ENCODE measurements around the gene SHC4. TPM values are rescaled to one million over a fixed set of nuclear protein-coding genes. Genes with fewer than 3 reads are reported as not detected.
"Not testable (repeated sequence)": the region's sequence is repeated elsewhere in the genome, so short reads cannot be mapped to it uniquely, and the experiment has no call there.

Gene SHC4
- polyA plus RNA-seq, 3 donors = 0.09 TPM; not detected in 2

DNA sequence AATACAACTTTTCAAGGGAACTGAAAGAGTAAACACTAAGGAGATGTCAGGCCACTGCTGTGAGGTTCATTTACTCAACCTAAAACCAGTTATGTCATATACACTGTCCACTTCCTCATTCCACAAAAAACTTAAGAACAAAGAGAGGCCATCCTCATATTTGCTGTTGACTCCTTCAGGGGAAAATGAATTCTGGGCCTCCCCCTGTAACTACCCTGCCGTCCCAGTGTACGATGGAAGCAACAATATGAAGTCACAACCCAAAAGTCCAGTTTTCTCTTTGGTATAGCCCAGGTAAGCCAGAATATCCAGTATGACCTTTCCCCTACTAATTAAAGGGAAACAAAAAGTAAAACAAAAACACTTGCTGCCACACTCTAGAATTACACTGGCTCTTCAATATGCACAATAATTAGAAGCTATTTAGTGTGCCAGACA is 169.0 kb downstream of the SHC4 start:
- WGBS (ENCODE audit: insufficient coverage) = 67% methylated on average over 2 of the region's 2 CpGs
- H3K4me1 Mint-ChIP-seq = peaks cover 16% of the 10 kb centered on the region
- H3K27ac ChIP-seq (ENCODE audit: low read depth in 1 of 2, low read length in 2 of 2) = peak overlapping the region; percentile 72 to 99
- peaks cover 16 to 29% of the 10 kb centered on the region in 2 donors for H3K36me3 ChIP-seq (replicated peaks in 1 of 2; ENCODE audit: control insufficient read depth in 1 of 2, insufficient read depth in 2 of 2, low read length in 2 of 2)
- H4K20me1 ChIP-seq (ENCODE audit: insufficient read depth, low read length) = no peaks in the 10 kb centered on the region
- no peaks in the 10 kb centered on the region for H3K9me3 Mint-ChIP-seq
- H3K79me2 ChIP-seq (ENCODE audit: insufficient read depth, low read length) = peaks cover 6% of the 10 kb centered on the region
- peak overlapping the region; percentile 79 to 92 for H3K4me3 Mint-ChIP-seq
- H3K9me3 ChIP-seq (replicated peaks in 1 of 2; ENCODE audit: control insufficient read depth in 1 of 2, insufficient read depth in 1 of 2, low read length in 2 of 2) = no peaks in the 10 kb centered on the region
- H3K9ac ChIP-seq (ENCODE audit: insufficient read depth, low read length, poor library complexity, severe bottlenecking) = peak overlapping the region; percentile 67
- peaks cover 8 to 22% of the 10 kb centered on the region in 2 donors for H3K4me1 ChIP-seq (ENCODE audit: control insufficient read depth in 1 of 2, insufficient read depth in 2 of 2, low read length in 2 of 2)
- no peaks in the 10 kb centered on the region for H3K27me3 Mint-ChIP-seq (ENCODE audit: low read depth in 3 of 3)
- intact Hi-C loops (cut with micrococcal nuclease) = no loop called here
- peak overlapping the region; percentile 76 for H3K4me2 ChIP-seq (replicated peaks; ENCODE audit: extremely low read depth, low read length, poor library complexity, severe bottlenecking)
- H3K4me3 ChIP-seq (replicated peaks in 1 of 3; ENCODE audit: low read depth in 2 of 3, low read length in 3 of 3) = peak overlapping the region; percentile 18 to 65 (median 37)
- H3K27me3 ChIP-seq (ENCODE audit: control insufficient read depth in 2 of 2, insufficient read depth in 2 of 2, low read length in 2 of 2) = no peaks in the 10 kb centered on the region
- TF ChIP-seq, protein P1, sequence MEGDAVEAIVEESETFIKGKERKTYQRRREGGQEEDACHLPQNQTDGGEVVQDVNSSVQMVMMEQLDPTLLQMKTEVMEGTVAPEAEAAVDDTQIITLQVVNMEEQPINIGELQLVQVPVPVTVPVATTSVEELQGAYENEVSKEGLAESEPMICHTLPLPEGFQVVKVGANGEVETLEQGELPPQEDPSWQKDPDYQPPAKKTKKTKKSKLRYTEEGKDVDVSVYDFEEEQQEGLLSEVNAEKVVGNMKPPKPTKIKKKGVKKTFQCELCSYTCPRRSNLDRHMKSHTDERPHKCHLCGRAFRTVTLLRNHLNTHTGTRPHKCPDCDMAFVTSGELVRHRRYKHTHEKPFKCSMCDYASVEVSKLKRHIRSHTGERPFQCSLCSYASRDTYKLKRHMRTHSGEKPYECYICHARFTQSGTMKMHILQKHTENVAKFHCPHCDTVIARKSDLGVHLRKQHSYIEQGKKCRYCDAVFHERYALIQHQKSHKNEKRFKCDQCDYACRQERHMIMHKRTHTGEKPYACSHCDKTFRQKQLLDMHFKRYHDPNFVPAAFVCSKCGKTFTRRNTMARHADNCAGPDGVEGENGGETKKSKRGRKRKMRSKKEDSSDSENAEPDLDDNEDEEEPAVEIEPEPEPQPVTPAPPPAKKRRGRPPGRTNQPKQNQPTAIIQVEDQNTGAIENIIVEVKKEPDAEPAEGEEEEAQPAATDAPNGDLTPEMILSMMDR (IDR thresholded peaks at IDR 0.05) = no peak
- peak overlapping the region; percentile 91 for H2AFZ ChIP-seq (ENCODE audit: insufficient read depth, low read depth, low read length, poor library complexity, severe bottlenecking)
- H3K36me3 Mint-ChIP-seq = peaks cover 25 to 38% of the 10 kb centered on the region in 2 donors
- H3K27ac Mint-ChIP-seq = peak overlapping the region; percentile 96 to 100 (median 99)
- peak; percentile 59 to 71 (median 64) for DNase-seq

DNA sequence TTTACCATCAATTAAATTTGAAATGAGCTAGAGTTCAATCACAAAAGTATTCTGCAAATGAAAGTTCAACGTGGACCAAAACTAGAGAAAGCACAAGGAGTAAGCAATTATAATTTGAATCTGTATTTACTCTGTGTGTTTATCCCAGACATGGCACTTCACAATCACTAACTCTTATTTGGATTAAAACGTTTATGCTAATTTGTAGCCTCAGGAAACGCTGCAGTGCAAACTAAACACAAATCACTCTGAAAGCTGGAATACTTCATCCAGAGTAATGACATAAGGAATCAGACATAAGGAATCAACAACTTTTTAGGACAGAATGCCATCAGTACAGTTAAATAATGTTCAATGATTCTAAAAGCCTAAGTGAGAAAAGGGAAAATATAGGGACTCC is 171.3 kb downstream of the SHC4 start:
- Histone ChIP-seq H3K4me1 (ENCODE audit: control insufficient read depth in 1 of 2, insufficient read depth in 2 of 2, low read length in 2 of 2) (peaks cover 8 to 22% of the 10 kb centered on the region in 2 donors), H3K79me2 (ENCODE audit: insufficient read depth, low read length) (no peaks in the 10 kb centered on the region), H3K4me2 (replicated peaks; ENCODE audit: extremely low read depth, low read length, poor library complexity, severe bottlenecking) (no peak overlapping the region), H2AFZ (ENCODE audit: insufficient read depth, low read depth, low read length, poor library complexity, severe bottlenecking) (no peak overlapping the region), H3K9ac (ENCODE audit: insufficient read depth, low read length, poor library complexity, severe bottlenecking) (no peak overlapping the region), H3K27me3 (ENCODE audit: control insufficient read depth in 2 of 2, insufficient read depth in 2 of 2, low read length in 2 of 2) (no peaks in the 10 kb centered on the region), H4K20me1 (ENCODE audit: insufficient read depth, low read length) (no peaks in the 10 kb centered on the region), H3K9me3 (replicated peaks in 1 of 2; ENCODE audit: control insufficient read depth in 1 of 2, insufficient read depth in 1 of 2, low read length in 2 of 2) (no peaks in the 10 kb centered on the region), H3K27ac (ENCODE audit: low read depth in 1 of 2, low read length in 2 of 2) (peak overlapping the region in 1 of 2 donors; percentile 99), H3K36me3 (replicated peaks in 1 of 2; ENCODE audit: control insufficient read depth in 1 of 2, insufficient read depth in 2 of 2, low read length in 2 of 2) (peaks cover 22 to 51% of the 10 kb centered on the region in 2 donors), H3K4me3 (replicated peaks in 1 of 3; ENCODE audit: low read depth in 2 of 3, low read length in 3 of 3) (no peak overlapping the region)
- intact Hi-C loops (cut with micrococcal nuclease) = no loop called here
- H3K36me3 Mint-ChIP-seq = peaks cover 39 to 53% of the 10 kb centered on the region in 2 donors
- no peaks in the 10 kb centered on the region for H3K27me3 Mint-ChIP-seq (ENCODE audit: low read depth in 3 of 3)
- no peaks in the 10 kb centered on the region for H3K9me3 Mint-ChIP-seq
- WGBS (ENCODE audit: insufficient coverage) = no CpG with 5 or more reads among the region's 3 CpGs
- peak overlapping the region in 2 of 7 donors; percentile 3 to 18 for H3K27ac Mint-ChIP-seq
- DNase-seq = no peak
- no peak overlapping the region for H3K4me3 Mint-ChIP-seq
- H3K4me1 Mint-ChIP-seq = peaks cover 15% of the 10 kb centered on the region
- TF ChIP-seq, protein P1 (IDR thresholded peaks at IDR 0.05) = no peak

DNA sequence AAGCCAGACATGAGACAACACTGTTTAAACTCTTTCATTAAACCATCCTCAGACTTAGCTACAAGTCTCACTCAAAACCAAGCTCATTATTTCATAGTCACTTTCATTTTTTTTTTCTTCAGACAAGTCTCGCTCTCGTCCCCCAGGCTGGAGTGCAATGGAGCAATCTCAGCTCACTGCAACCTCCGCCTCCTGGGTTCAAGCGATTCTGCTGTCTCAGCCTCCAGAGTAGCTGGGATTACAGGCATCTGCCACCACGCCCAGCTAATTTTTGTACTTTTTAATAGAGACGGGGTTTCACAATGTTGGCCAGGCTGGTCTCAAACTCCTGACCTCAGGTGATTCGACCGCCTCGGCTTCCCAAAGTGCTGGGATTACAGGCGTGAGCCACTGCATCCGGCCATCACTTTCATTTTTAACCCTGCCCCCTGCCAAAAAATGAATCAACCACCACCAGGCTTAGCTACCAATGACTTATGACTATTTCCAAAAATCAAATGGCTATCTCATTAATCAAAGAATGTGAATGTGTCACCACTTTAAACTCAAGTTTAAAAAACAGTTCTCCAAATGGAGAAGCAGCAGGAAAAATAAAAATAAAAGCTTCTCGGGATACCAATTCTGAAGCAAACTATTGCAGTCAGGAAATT is 173.1 kb downstream of the SHC4 start:
- H3K4me1 Mint-ChIP-seq; H3K79me2 ChIP-seq (ENCODE audit: insufficient read depth, low read length); H3K27me3 Mint-ChIP-seq (ENCODE audit: low read depth in 3 of 3); H3K9me3 ChIP-seq (replicated peaks in 1 of 2; ENCODE audit: control insufficient read depth in 1 of 2, insufficient read depth in 1 of 2, low read length in 2 of 2); DNase-seq; H3K4me2 ChIP-seq (replicated peaks; ENCODE audit: extremely low read depth, low read length, poor library complexity, severe bottlenecking); intact Hi-C loops (cut with micrococcal nuclease); H3K27me3 ChIP-seq (ENCODE audit: control insufficient read depth in 2 of 2, insufficient read depth in 2 of 2, low read length in 2 of 2); H3K4me3 Mint-ChIP-seq; H3K4me3 ChIP-seq (replicated peaks in 1 of 3; ENCODE audit: low read depth in 2 of 3, low read length in 3 of 3); H3K9me3 Mint-ChIP-seq; H3K9ac ChIP-seq (ENCODE audit: insufficient read depth, low read length, poor library complexity, severe bottlenecking); H2AFZ ChIP-seq (ENCODE audit: insufficient read depth, low read depth, low read length, poor library complexity, severe bottlenecking); H4K20me1 ChIP-seq (ENCODE audit: insufficient read depth, low read length): not testable (repeated sequence)
- H3K36me3 Mint-ChIP-seq = peaks cover 46 to 57% of the 10 kb centered on the region in 2 donors
- WGBS (ENCODE audit: insufficient coverage) = 96% methylated on average over 9 of the region's 12 CpGs
- Histone ChIP-seq H3K36me3 (replicated peaks in 1 of 2; ENCODE audit: control insufficient read depth in 1 of 2, insufficient read depth in 2 of 2, low read length in 2 of 2) (peaks cover 24 to 63% of the 10 kb centered on the region in 2 donors), H3K27ac (ENCODE audit: low read depth in 1 of 2, low read length in 2 of 2) (peak overlapping the region in 1 of 2 donors; percentile 45), H3K4me1 (ENCODE audit: control insufficient read depth in 1 of 2, insufficient read depth in 2 of 2, low read length in 2 of 2) (peaks cover 5 to 19% of the 10 kb centered on the region in 2 donors)
- H3K27ac Mint-ChIP-seq = peak overlapping the region in 2 of 7 donors; percentile 17 to 56

Data from CD14-positive monocyte (primary cell).